GM12878 (cell line): Measurements from ENCODE around the gene NPC2.

Experiments
- ASH2L ChIP-seq: fragments of 300-600, 200-600 bp; sonication (generic); IDR thresholded peaks from 2 replicates; pipeline ENCODE4 v1.6.1; 2017; ENCODE audit warnings: low read depth, mild to moderate bottlenecking, borderline replicate concordance
- ATF7 ChIP-seq: fragments of 450-650 bp; IDR thresholded peaks from 2 replicates; pipeline ENCODE4 v1.6.1; 2016; ENCODE audit warnings: low read depth, mild to moderate bottlenecking
- CEBPB ChIP-seq, 2 experiments: fragments of 150-350 bp in 1 of 2; IDR thresholded peaks; 2 replicates each; pipeline ENCODE4 v1.6.1; 2012 to 2014; ENCODE audit warnings: low read depth in 2 of 2, low read length in 2 of 2, borderline replicate concordance in 1 of 2, inconsistent platforms in 1 of 2
- CREM ChIP-seq: IDR thresholded peaks from 2 replicates; pipeline ENCODE4 v1.6.1; 2014; ENCODE audit warnings: antibody characterized with exemption, low read depth
- GABPA ChIP-seq: IDR thresholded peaks from 2 replicates; pipeline ENCODE4 v1.6.1; 2014; ENCODE audit warnings: antibody characterized with exemption, low read depth, mild to moderate bottlenecking, inconsistent platforms
- MXI1 ChIP-seq: fragments of 150-350 bp; IDR thresholded peaks from 2 replicates; pipeline ENCODE4 v1.6.1; 2011; ENCODE audit warnings: low read depth, mild to moderate bottlenecking, inconsistent platforms, low read length, improper control_type of control experiment
- NFYA ChIP-seq: IDR thresholded peaks from 2 replicates; pipeline ENCODE4 v1.6.1; 2011; ENCODE audit warnings: low read depth, mild to moderate bottlenecking, low read length, improper control_type of control experiment, borderline replicate concordance
- SP1 ChIP-seq: IDR thresholded peaks from one replicate; pipeline ENCODE4 v1.6.1; 2011; ENCODE audit warnings: low read depth, low read length
- TCF7 ChIP-seq: IDR thresholded peaks from 2 replicates; pipeline ENCODE4 v1.6.1; 2014; ENCODE audit warnings: antibody characterized with exemption, borderline replicate concordance
- TF ChIP-seq, protein P1 (sequence below): IDR thresholded peaks from 2 replicates; pipeline ENCODE4 v1.6.1; 2012; ENCODE audit warnings: low read length, inconsistent platforms
- TF ChIP-seq, protein P2 (sequence below), 3 experiments: IDR thresholded peaks in 2 of 3; conservative IDR thresholded peaks in 1 of 3; 2 replicates each; pipeline ENCODE4 v1.5.1; 2011; ENCODE audit warnings: low read depth in 3 of 3, low read length in 3 of 3, mild to moderate bottlenecking in 3 of 3, control low read depth in 2 of 3, moderate library complexity in 2 of 3, inconsistent platforms in 1 of 3, mixed read lengths in 1 of 3; ENCODE audit not compliant: control insufficient read depth in 2 of 3, insufficient read depth in 1 of 3; ENCODE audit errors: extremely low read depth in 1 of 3
- TF ChIP-seq, protein P3 (sequence below): fragments of 150-350 bp; IDR thresholded peaks from 2 replicates; pipeline ENCODE4 v1.6.1; 2016; ENCODE audit warnings: low read depth, low read length
- TF ChIP-seq, protein P4 (sequence below): IDR thresholded peaks from 2 replicates; pipeline ENCODE4 v1.6.1; 2011; ENCODE audit warnings: low read depth, low read length, improper control_type of control experiment, borderline replicate concordance

DNA sequence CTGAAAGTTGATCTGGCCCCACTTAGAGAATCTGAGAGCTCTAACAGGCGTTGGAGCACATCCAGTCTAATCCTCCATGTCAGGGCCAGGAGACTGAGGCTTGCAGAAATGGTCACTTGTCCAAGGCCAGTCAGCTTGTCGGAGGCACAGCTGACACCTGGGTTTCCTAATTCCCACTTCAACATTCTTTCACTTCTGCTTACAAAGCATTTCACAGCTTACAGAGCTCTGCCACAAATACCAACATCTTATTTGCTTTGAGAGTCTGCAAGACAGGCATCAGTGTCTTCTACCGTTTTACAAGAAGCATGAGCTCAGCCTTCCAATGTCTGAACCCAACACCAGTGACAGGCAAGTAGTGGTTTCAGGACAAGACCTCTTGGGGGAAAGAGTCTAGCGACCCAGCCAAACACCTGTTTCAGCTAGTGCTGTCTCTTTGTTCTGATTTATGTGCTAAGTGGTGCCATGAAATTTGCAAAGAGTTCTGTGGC lies 32.3 kb upstream of the NPC2 start:
- no peak for TF ChIP-seq CREM
- no peak for TF ChIP-seq SP1
- TF ChIP-seq, protein P1, sequence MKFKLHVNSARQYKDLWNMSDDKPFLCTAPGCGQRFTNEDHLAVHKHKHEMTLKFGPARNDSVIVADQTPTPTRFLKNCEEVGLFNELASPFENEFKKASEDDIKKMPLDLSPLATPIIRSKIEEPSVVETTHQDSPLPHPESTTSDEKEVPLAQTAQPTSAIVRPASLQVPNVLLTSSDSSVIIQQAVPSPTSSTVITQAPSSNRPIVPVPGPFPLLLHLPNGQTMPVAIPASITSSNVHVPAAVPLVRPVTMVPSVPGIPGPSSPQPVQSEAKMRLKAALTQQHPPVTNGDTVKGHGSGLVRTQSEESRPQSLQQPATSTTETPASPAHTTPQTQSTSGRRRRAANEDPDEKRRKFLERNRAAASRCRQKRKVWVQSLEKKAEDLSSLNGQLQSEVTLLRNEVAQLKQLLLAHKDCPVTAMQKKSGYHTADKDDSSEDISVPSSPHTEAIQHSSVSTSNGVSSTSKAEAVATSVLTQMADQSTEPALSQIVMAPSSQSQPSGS: no peak
- TF ChIP-seq GABPA: no peak
- TF ChIP-seq, protein P2, sequence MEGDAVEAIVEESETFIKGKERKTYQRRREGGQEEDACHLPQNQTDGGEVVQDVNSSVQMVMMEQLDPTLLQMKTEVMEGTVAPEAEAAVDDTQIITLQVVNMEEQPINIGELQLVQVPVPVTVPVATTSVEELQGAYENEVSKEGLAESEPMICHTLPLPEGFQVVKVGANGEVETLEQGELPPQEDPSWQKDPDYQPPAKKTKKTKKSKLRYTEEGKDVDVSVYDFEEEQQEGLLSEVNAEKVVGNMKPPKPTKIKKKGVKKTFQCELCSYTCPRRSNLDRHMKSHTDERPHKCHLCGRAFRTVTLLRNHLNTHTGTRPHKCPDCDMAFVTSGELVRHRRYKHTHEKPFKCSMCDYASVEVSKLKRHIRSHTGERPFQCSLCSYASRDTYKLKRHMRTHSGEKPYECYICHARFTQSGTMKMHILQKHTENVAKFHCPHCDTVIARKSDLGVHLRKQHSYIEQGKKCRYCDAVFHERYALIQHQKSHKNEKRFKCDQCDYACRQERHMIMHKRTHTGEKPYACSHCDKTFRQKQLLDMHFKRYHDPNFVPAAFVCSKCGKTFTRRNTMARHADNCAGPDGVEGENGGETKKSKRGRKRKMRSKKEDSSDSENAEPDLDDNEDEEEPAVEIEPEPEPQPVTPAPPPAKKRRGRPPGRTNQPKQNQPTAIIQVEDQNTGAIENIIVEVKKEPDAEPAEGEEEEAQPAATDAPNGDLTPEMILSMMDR (IDR thresholded peaks at IDR 0.05 in 2 of 3, conservative IDR thresholded peaks at IDR 0.05 in 1 of 3; ENCODE audit: control insufficient read depth in 2 of 3, extremely low read depth in 1 of 3, insufficient read depth in 1 of 3, low read depth in 3 of 3, low read length in 3 of 3): no peak
- TF ChIP-seq ATF7: no peak
- no peak for TF ChIP-seq TCF7
- TF ChIP-seq NFYA: no peak
- TF ChIP-seq MXI1: no peak
- no peak for TF ChIP-seq ASH2L
- TF ChIP-seq, protein P3, sequence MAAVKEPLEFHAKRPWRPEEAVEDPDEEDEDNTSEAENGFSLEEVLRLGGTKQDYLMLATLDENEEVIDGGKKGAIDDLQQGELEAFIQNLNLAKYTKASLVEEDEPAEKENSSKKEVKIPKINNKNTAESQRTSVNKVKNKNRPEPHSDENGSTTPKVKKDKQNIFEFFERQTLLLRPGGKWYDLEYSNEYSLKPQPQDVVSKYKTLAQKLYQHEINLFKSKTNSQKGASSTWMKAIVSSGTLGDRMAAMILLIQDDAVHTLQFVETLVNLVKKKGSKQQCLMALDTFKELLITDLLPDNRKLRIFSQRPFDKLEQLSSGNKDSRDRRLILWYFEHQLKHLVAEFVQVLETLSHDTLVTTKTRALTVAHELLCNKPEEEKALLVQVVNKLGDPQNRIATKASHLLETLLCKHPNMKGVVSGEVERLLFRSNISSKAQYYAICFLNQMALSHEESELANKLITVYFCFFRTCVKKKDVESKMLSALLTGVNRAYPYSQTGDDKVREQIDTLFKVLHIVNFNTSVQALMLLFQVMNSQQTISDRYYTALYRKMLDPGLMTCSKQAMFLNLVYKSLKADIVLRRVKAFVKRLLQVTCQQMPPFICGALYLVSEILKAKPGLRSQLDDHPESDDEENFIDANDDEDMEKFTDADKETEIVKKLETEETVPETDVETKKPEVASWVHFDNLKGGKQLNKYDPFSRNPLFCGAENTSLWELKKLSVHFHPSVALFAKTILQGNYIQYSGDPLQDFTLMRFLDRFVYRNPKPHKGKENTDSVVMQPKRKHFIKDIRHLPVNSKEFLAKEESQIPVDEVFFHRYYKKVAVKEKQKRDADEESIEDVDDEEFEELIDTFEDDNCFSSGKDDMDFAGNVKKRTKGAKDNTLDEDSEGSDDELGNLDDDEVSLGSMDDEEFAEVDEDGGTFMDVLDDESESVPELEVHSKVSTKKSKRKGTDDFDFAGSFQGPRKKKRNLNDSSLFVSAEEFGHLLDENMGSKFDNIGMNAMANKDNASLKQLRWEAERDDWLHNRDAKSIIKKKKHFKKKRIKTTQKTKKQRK: no peak
- TF ChIP-seq, protein P4, sequence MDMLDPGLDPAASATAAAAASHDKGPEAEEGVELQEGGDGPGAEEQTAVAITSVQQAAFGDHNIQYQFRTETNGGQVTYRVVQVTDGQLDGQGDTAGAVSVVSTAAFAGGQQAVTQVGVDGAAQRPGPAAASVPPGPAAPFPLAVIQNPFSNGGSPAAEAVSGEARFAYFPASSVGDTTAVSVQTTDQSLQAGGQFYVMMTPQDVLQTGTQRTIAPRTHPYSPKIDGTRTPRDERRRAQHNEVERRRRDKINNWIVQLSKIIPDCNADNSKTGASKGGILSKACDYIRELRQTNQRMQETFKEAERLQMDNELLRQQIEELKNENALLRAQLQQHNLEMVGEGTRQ: no peak
- no peak for TF ChIP-seq CEBPB (IDR thresholded peaks at IDR 0.05; ENCODE audit: borderline replicate concordance in 1 of 2, low read depth in 2 of 2, low read length in 2 of 2)
